Glomerular endothelial cell (primary cell): ENCODE results near the gene DYSF. TPM values are rescaled to one million over a fixed set of nuclear protein-coding genes. Genes with fewer than 3 reads are reported as not detected.

Experiments
- DNase-seq: peaks from one replicate; pipeline ENCODE4 v3.0.0-alpha.2; 2011; ENCODE audit warnings: low read depth, low spot score; ENCODE audit errors: extremely low read depth
- total RNA-seq: library from RNA; depleted of rRNA; stranded (reverse); fragments of >200 nt; gene quantifications from 2 replicates; pipeline ENCODE4 v1.2.3, GENCODE V29; 2015

DYSF gene
- total RNA-seq, 1 donor from 2014 or later = 300 TPM

- no peak for DNase-seq
These were observed 244.0 kb downstream of the DYSF start for GRCh38 chr2:71697106-71698004.

GRCh38 chr2:71699428-71699827 is 246.1 kb downstream of the DYSF start:
- DNase-seq = no peak

GRCh38 chr2:71700041-71700657 is 246.8 kb downstream of the DYSF start:
- DNase-seq = no peak

- DNase-seq = no peak
These were observed 247.5 kb downstream of the DYSF start for GRCh38 chr2:71700658-71701397.

- DNase-seq = no peak
These were observed 249.0 kb downstream of the DYSF start for GRCh38 chr2:71702071-71702970.

- DNase-seq = no peak
These were observed 249.9 kb downstream of the DYSF start for GRCh38 chr2:71702971-71703898.

- no peak for DNase-seq
These were observed 250.8 kb downstream of the DYSF start for GRCh38 chr2:71704131-71704561.

- no peak for DNase-seq
These were observed 251.3 kb downstream of the DYSF start for GRCh38 chr2:71704688-71705087.

- DNase-seq = no peak
These were observed 252.0 kb downstream of the DYSF start for GRCh38 chr2:71705171-71705960.

GRCh38 chr2:71706121-71706520 is 252.8 kb downstream of the DYSF start:
- no peak for DNase-seq

- DNase-seq = no peak
These were observed 253.5 kb downstream of the DYSF start for GRCh38 chr2:71706836-71707235.

GRCh38 chr2:71710367-71711132 is 257.2 kb downstream of the DYSF start:
- no peak for DNase-seq

- no peak for DNase-seq
These were observed 257.9 kb downstream of the DYSF start for GRCh38 chr2:71711133-71711855.

- no peak for DNase-seq
These were observed 258.9 kb downstream of the DYSF start for GRCh38 chr2:71712158-71712818.

GRCh38 chr2:71713581-71714580 is 260.5 kb downstream of the DYSF start:
- DNase-seq = no peak
